HG03025 (cell line): ENCODE data around the gene ZC2HC1C.

Experiments used
- ATAC-seq: cut with Tn5 transposase; IDR thresholded peaks from one replicate; pipeline ENCODE4 v1.9.1; 2021; ENCODE audit warnings: mild to moderate bottlenecking, moderate library complexity; ENCODE audit not compliant: unreplicated experiment, low FRiP score

ZC2HC1C gene

DNA sequence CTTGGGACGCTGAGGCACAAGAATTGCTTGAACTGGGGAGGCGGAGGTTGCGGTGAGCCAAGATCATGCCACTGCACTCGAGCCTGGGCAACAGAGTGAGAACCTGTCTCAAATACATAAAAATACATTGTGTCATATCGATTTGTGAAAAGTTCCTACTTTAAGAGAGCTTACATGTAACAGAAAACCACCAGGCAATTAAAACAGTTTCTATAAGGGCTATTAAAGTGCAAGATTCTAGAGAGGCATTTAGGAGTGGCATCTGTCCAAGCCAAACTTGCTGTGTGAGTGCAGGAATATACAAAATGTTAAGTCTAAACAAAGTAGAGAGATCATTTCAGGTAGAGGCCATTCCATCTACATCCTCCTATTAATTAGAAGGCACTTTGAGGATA lies 59.2 kb downstream of the ZC2HC1C start:
- no peak for ATAC-seq
